ENCODE measurements around the gene COX7A1.

- TF ChIP-seq POLR2A (IDR thresholded peaks at IDR 0.05) (no peak), CTCF (IDR thresholded peaks at IDR 0.05) (no peak), POLR2AphosphoS5 (IDR thresholded peaks at IDR 0.05) (no peak)
These were observed 43.6 kb downstream of the COX7A1 start for GRCh38 chr19:36108684-36109083.
